Hepatocyte (in vitro differentiated cells): ENCODE data around the gene KRTAP20-4. TPM values are rescaled to one million over a fixed set of nuclear protein-coding genes. Genes with fewer than 3 reads are reported as not detected.

Source experiments
- DNase-seq: peaks from one replicate; pipeline ENCODE4 v3.0.0-alpha.2; 2016; ENCODE audit warnings: low spot score
- H2AFZ ChIP-seq: fragments of 200-600 bp; sonication (generic); 2 replicates; pipeline ENCODE4 v1.6.0; 2016; ENCODE audit warnings: antibody characterized with exemption, mild to moderate bottlenecking
- H3K27ac ChIP-seq: fragments of 200-600 bp; sonication (generic); 2 replicates; pipeline ENCODE4 v1.5.1; 2016; ENCODE audit warnings: mild to moderate bottlenecking
- H3K27me3 ChIP-seq: fragments of 200-600 bp; sonication (generic); 2 replicates; pipeline ENCODE4 v1.6.1; 2016
- H3K36me3 ChIP-seq: fragments of 200-600 bp; sonication (generic); replicated peaks from 2 replicates; pipeline ENCODE4 v1.5.1; 2016; ENCODE audit warnings: low read depth; ENCODE audit not compliant: insufficient read depth
- H3K4me1 ChIP-seq: fragments of 200-600 bp; sonication (generic); 2 replicates; pipeline ENCODE4 v1.5.1; 2016; ENCODE audit warnings: mild to moderate bottlenecking, moderate library complexity; ENCODE audit not compliant: insufficient read depth
- H3K4me2 ChIP-seq: fragments of 200-600 bp; sonication (generic); 2 replicates; pipeline ENCODE4 v1.6.0; 2016
- H3K4me3 ChIP-seq: fragments of 200-600 bp; sonication (generic); 2 replicates; pipeline ENCODE4 v1.5.1; 2016; ENCODE audit warnings: mild to moderate bottlenecking
- H3K79me2 ChIP-seq: fragments of 200-600 bp; sonication (generic); 2 replicates; pipeline ENCODE4 v1.6.0; 2017; ENCODE audit warnings: mild to moderate bottlenecking
- H3K9me2 ChIP-seq: fragments of 200-600 bp; sonication (generic); replicated peaks from 2 replicates; pipeline ENCODE4 v1.6.0; 2017; ENCODE audit warnings: mild to moderate bottlenecking; ENCODE audit not compliant: insufficient read depth
- H3K9me3 ChIP-seq: fragments of 200-600 bp; sonication (generic); 2 replicates; pipeline ENCODE4 v1.5.1; 2016; ENCODE audit warnings: low read depth, mild to moderate bottlenecking
- H4K20me1 ChIP-seq: fragments of 200-600 bp; sonication (generic); 2 replicates; pipeline ENCODE4 v1.6.0; 2016; ENCODE audit warnings: mild to moderate bottlenecking; ENCODE audit not compliant: insufficient read depth, poor library complexity, severe bottlenecking
- EZH2 ChIP-seq: fragments of 200-600 bp; sonication (generic); IDR thresholded peaks from 2 replicates; pipeline ENCODE4 v1.6.1; 2016; ENCODE audit warnings: antibody characterized with exemption, mild to moderate bottlenecking, borderline replicate concordance
- EZH2phosphoT487 ChIP-seq: fragments of 200-600 bp; sonication (generic); IDR thresholded peaks from one replicate; pipeline ENCODE4 v1.6.1; 2018; ENCODE audit warnings: antibody characterized with exemption, mild to moderate bottlenecking, low read depth, moderate library complexity; ENCODE audit not compliant: unreplicated experiment, severe bottlenecking
- WGBS: methylation state at CpG from one replicate; pipeline ENCODE4 v1.1.6; 2016; ENCODE audit warnings: low lambda C conversion rate; ENCODE audit errors: missing lambda C conversion rate; 5-methylcytosine and 5-hydroxymethylcytosine counted together
- polyA plus RNA-seq: library from polyadenylated mRNA; unstranded; fragments of >200 nt; fragmentation: Nextera tagmentation; extraction: Ambion mirVana; gene quantifications from 2 replicates; pipeline ENCODE4 v1.2.1, GENCODE V29; 2016
- total RNA-seq: library from RNA; depleted of rRNA; stranded (reverse); fragments of >200 nt; gene quantifications from 2 replicates; pipeline ENCODE4 v1.2.3, GENCODE V29; 2014
- TF ChIP-seq, protein P1 (sequence below): fragments of 200-600 bp; sonication (generic); IDR thresholded peaks from 2 replicates; pipeline ENCODE4 v1.5.1; 2016; ENCODE audit warnings: antibody characterized with exemption, mild to moderate bottlenecking; ENCODE audit not compliant: poor library complexity

KRTAP20-4 gene
- total and polyA plus RNA-seq, 2 experiments from 2014 or later, result not detected

DNA sequence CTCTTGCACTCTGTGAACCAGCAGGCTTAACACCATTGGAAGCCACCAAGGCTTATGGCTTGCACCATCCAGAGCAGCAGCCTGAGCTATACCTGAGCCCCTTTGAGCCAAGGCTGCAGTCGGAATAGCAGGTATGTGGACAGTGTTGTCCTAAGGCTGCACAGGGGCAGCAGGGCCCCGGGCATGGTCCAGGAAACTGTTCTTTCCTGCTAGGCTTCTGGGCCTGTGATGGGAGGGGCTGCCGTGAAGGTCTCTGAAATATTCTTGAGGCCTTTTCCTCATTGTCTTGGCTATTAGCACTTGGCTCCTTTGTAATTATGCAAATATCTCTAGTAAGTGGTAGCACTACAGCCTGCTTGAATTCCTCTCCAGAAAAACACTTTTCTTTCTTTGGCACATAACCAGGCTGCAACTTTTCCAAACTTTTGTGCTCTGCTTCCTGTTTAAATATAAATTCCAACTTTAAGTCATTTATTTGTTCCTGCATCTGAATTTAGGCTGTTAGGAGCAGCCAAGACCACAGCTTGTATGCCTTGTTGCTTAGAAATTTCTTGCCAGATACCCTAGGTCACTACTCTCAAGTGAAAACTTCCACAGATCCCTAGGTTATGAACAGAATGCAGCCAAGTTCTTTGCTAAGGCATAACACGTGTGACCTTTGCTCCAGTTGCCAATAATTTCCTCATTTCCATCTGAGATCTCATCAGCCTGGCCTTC lies 5.2 kb downstream of the KRTAP20-4 start:
- TF ChIP-seq EZH2, result no peak
- TF ChIP-seq, protein P1, sequence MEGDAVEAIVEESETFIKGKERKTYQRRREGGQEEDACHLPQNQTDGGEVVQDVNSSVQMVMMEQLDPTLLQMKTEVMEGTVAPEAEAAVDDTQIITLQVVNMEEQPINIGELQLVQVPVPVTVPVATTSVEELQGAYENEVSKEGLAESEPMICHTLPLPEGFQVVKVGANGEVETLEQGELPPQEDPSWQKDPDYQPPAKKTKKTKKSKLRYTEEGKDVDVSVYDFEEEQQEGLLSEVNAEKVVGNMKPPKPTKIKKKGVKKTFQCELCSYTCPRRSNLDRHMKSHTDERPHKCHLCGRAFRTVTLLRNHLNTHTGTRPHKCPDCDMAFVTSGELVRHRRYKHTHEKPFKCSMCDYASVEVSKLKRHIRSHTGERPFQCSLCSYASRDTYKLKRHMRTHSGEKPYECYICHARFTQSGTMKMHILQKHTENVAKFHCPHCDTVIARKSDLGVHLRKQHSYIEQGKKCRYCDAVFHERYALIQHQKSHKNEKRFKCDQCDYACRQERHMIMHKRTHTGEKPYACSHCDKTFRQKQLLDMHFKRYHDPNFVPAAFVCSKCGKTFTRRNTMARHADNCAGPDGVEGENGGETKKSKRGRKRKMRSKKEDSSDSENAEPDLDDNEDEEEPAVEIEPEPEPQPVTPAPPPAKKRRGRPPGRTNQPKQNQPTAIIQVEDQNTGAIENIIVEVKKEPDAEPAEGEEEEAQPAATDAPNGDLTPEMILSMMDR, result no peak
- no peak for TF ChIP-seq EZH2phosphoT487
- Histone ChIP-seq H3K9me2 (no peaks in the 10 kb centered on the region), H3K27me3 (no peaks in the 10 kb centered on the region), H3K4me3 (no peak overlapping the region), H4K20me1 (no peaks in the 10 kb centered on the region), H3K36me3 (no peaks in the 10 kb centered on the region), H3K4me1 (no peaks in the 10 kb centered on the region), H3K27ac (no peak overlapping the region), H2AFZ (no peak overlapping the region), H3K79me2 (no peaks in the 10 kb centered on the region), H3K4me2 (no peak overlapping the region), H3K9me3 (no peaks in the 10 kb centered on the region)
- 85% methylated on average over 4 of the region's 4 CpGs for WGBS
- no peak for DNase-seq

DNA sequence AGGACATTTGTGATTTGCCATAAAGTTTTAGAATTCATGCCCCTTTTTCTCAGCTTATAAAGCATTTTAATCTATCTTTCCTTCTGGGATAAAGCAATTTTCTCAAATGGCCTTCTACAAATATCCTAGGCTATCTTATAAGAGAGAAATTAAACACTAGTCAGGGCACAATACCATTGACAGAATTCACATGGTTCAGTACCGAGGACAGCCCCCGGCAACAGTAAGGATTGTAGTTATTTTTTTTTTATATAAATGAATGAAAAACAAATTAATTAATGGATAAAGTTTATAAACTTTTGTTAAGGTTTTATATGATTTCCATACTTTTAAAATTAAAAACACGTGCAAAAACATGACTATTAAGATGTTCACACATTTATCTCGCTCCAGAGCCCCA lies 7.7 kb downstream of the KRTAP20-4 start:
- Histone ChIP-seq H3K27ac (no peak overlapping the region), H3K9me2 (no peaks in the 10 kb centered on the region), H3K27me3 (no peaks in the 10 kb centered on the region), H3K79me2 (no peaks in the 10 kb centered on the region), H3K36me3 (no peaks in the 10 kb centered on the region), H3K9me3 (no peaks in the 10 kb centered on the region), H3K4me2 (no peak overlapping the region), H2AFZ (no peak overlapping the region), H3K4me3 (no peak overlapping the region), H4K20me1 (no peaks in the 10 kb centered on the region), H3K4me1 (no peaks in the 10 kb centered on the region)
- no peak for DNase-seq
- TF ChIP-seq EZH2 (no peak), EZH2phosphoT487 (no peak)
- TF ChIP-seq, protein P1, result no peak
- WGBS, result 82% methylated on average over 4 of the region's 4 CpGs

DNA sequence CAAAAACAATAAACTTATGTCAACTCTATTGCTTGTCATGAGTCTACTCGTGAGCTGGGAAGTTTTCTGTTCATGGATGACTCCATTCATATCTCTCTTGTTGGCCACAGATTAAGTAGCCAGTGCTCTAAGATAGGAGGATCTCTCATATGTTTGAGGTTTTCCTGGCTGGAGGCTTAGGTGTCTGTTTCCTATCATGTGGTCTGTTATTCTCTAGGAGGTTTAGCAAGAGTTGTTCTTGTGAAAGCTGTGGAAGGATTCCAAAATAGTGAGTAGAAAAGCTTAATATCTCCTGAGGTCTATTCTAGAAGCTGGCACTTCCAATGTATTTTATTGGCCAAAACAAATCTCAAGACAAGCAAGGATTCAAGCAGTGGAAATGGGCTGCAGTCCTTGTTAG lies 8.8 kb downstream of the KRTAP20-4 start:
- WGBS, result 61% methylated on average over 1 of the region's 1 CpG
- no peak for DNase-seq
- Histone ChIP-seq H3K9me2 (no peaks in the 10 kb centered on the region), H3K4me1 (no peaks in the 10 kb centered on the region), H2AFZ (no peak overlapping the region), H3K9me3 (no peaks in the 10 kb centered on the region), H3K27me3 (no peaks in the 10 kb centered on the region), H3K4me2 (no peak overlapping the region), H3K36me3 (no peaks in the 10 kb centered on the region), H4K20me1 (no peaks in the 10 kb centered on the region), H3K4me3 (no peak overlapping the region), H3K27ac (no peak overlapping the region), H3K79me2 (no peaks in the 10 kb centered on the region)
- TF ChIP-seq EZH2phosphoT487 (no peak), EZH2 (no peak)
- TF ChIP-seq, protein P1, result no peak
